ENCODE measurements around the gene LRRC61. TPM values are rescaled to one million over a fixed set of nuclear protein-coding genes. Genes with fewer than 3 reads are reported as not detected.
A peak's percentile ranks its signal among the peaks of the same experiment; 100 is the strongest.

Gene LRRC61
- total RNA-seq, 1 experiment from 2014 or later = 35.8 TPM

DNA sequence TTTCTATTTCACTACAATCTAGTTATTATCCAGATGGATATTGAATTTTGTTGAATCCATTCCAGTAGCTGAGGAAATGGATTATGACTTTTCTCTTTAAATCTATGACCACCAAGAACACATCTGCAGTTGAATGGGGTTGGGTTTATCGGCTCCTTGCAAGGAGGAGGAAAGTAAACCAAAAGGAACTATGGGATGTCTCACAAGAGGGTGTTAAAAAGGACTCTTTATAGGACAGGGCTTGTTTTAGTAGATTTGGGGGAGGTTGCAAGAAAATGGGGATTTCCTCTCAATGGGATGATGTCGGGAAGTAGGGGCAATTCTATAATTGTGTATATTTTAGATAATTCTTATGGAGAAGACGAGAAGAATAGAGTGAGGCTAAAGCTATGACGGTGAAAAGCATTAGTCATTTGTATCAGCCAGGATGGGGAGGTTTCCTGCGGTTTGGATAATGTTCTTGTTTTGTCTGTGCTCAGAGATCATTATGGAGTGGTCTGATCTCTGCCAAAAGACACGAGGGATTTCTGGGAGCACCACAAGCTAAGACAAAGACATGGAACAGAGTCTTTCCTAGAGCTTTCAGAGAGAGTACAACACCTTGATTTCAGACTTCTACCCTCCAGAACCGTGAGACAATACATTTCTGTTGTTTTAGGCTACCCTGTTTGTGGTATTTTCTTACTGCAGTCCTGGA lies 5.3 kb upstream of the LRRC61 start:
- intact Hi-C loops (cut with micrococcal nuclease; ENCODE audit: unreplicated experiment) = no loop called here
- BruUV-seq (replicated peaks) = no TSS peak
- DNase-seq = no peak
- no peaks in the 10 kb centered on the region for H3K36me3 ChIP-seq (ENCODE audit: control insufficient read depth, insufficient read depth, low read length)
- Mint-ChIP-seq H3K27ac (ENCODE audit: unreplicated experiment) (no peak overlapping the region), H3K4me1 (ENCODE audit: low read depth, unreplicated experiment) (peaks cover 11% of the 10 kb centered on the region), H3K4me3 (ENCODE audit: unreplicated experiment) (no peak overlapping the region), H3K27me3 (ENCODE audit: insufficient read depth, unreplicated experiment) (no peaks in the 10 kb centered on the region), H3K9me3 (ENCODE audit: unreplicated experiment) (no peaks in the 10 kb centered on the region), H3K36me3 (ENCODE audit: insufficient read depth, unreplicated experiment) (peaks cover 24% of the 10 kb centered on the region)
- ChIA-PET CTCF (no interaction called here), POLR2A (no interaction called here)
- peaks cover 33% of the 10 kb centered on the region for H3K4me1 ChIP-seq
- no peaks in the 10 kb centered on the region for H3K27me3 ChIP-seq (replicated peaks; ENCODE audit: control insufficient read depth, insufficient read depth, low read length)
- no peak overlapping the region for H3K4me3 ChIP-seq (ENCODE audit: low read depth, low read length)
- TF ChIP-seq, protein P1, sequence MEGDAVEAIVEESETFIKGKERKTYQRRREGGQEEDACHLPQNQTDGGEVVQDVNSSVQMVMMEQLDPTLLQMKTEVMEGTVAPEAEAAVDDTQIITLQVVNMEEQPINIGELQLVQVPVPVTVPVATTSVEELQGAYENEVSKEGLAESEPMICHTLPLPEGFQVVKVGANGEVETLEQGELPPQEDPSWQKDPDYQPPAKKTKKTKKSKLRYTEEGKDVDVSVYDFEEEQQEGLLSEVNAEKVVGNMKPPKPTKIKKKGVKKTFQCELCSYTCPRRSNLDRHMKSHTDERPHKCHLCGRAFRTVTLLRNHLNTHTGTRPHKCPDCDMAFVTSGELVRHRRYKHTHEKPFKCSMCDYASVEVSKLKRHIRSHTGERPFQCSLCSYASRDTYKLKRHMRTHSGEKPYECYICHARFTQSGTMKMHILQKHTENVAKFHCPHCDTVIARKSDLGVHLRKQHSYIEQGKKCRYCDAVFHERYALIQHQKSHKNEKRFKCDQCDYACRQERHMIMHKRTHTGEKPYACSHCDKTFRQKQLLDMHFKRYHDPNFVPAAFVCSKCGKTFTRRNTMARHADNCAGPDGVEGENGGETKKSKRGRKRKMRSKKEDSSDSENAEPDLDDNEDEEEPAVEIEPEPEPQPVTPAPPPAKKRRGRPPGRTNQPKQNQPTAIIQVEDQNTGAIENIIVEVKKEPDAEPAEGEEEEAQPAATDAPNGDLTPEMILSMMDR (IDR thresholded peaks at IDR 0.05; ENCODE audit: insufficient read depth in 1 of 2, low read depth in 1 of 2, low read length in 1 of 2, severe bottlenecking in 1 of 2, unreplicated experiment in 1 of 2) = no peak
- H3K9me3 ChIP-seq = no peaks in the 10 kb centered on the region

DNA sequence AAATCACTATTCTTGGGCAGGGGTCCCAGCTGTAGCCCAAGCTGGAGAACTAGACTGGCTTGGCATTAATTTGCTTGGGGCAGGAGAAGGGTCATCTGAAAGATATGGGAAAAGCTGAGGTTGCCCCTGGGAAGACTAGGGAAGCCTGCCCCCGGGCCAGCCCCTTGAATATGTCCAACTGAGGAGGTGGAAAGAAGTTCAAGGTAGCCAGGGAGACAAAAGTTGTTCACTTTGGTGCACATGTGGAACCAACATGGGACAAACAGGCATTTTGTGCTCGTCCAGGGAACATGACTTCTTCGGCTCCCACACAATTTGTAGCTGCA lies 1.4 kb upstream of the LRRC61 start:
- no peaks in the 10 kb centered on the region for H3K27me3 ChIP-seq (replicated peaks; ENCODE audit: control insufficient read depth, insufficient read depth, low read length)
- intact Hi-C loops (cut with micrococcal nuclease; ENCODE audit: unreplicated experiment) = loop anchor here (2.0 kb wide), 2 partner anchors 35 to 57 kb away; partner anchors contain the start of gene ZNF775
- peaks cover 6% of the 10 kb centered on the region for H3K36me3 ChIP-seq (ENCODE audit: control insufficient read depth, insufficient read depth, low read length)
- Mint-ChIP-seq H3K4me1 (ENCODE audit: low read depth, unreplicated experiment) (peaks cover 19% of the 10 kb centered on the region), H3K27ac (ENCODE audit: unreplicated experiment) (peak overlapping the region; percentile 92), H3K9me3 (ENCODE audit: unreplicated experiment) (no peaks in the 10 kb centered on the region), H3K36me3 (ENCODE audit: insufficient read depth, unreplicated experiment) (peaks cover 60% of the 10 kb centered on the region), H3K4me3 (ENCODE audit: unreplicated experiment) (peak overlapping the region; percentile 95), H3K27me3 (ENCODE audit: insufficient read depth, unreplicated experiment) (no peaks in the 10 kb centered on the region)
- TF ChIP-seq, protein P1 (IDR thresholded peaks at IDR 0.05; ENCODE audit: insufficient read depth in 1 of 2, low read depth in 1 of 2, low read length in 1 of 2, severe bottlenecking in 1 of 2, unreplicated experiment in 1 of 2) = no peak
- CTCF ChIA-PET = no interaction called here
- BruUV-seq (replicated peaks) = no TSS peak
- peak overlapping the region; percentile 93 for H3K4me3 ChIP-seq (ENCODE audit: low read depth, low read length)
- H3K9me3 ChIP-seq = no peaks in the 10 kb centered on the region
- H3K4me1 ChIP-seq = peaks cover 29% of the 10 kb centered on the region
- DNase-seq = no peak
- POLR2A ChIA-PET = no interaction called here

DNA sequence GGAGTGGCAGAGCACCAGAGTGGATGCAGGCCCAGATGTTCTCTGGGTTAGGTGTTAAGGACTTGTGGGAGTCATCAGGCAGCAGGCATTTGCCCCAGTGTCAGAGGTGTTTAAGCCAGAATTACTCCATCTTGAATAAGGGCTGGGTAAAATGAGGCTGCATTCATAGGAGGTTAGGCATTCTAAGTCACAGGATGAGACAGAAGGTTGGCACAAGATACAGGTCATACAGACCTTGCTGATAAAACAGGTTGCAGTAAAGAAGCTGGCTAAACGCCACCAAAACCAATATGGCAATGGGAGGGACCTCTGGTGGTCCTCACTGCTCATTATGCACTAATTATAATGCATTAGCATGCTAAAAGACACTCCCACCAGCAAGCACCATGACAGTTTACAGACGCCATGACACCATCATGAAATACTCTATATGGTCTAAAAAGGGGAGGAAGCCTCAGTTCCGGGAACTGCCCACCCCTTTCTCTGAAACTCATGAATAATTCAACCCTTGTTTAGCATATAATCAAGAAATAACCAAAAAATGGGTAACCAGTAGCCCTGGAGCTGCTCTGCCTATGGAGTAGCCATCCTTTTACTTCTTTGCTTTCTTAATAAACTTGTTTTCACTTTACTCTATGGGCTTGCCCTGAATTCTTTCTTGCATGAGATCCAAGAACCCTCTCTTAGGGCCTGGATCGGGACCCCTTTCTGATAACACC lies 882 bp upstream of the LRRC61 start:
- ChIA-PET POLR2A (no interaction called here), CTCF (no interaction called here)
- Histone ChIP-seq H3K27me3 (replicated peaks; ENCODE audit: control insufficient read depth, insufficient read depth, low read length) (no peaks in the 10 kb centered on the region), H3K4me3 (ENCODE audit: low read depth, low read length) (peak overlapping the region; percentile 93), H3K4me1 (peaks cover 27% of the 10 kb centered on the region), H3K36me3 (ENCODE audit: control insufficient read depth, insufficient read depth, low read length) (peaks cover 9% of the 10 kb centered on the region), H3K9me3 (no peaks in the 10 kb centered on the region)
- peak overlapping the region; percentile 92 for H3K27ac Mint-ChIP-seq (ENCODE audit: unreplicated experiment)
- no peaks in the 10 kb centered on the region for H3K27me3 Mint-ChIP-seq (ENCODE audit: insufficient read depth, unreplicated experiment)
- H3K9me3 Mint-ChIP-seq (ENCODE audit: unreplicated experiment) = no peaks in the 10 kb centered on the region
- peaks cover 19% of the 10 kb centered on the region for H3K4me1 Mint-ChIP-seq (ENCODE audit: low read depth, unreplicated experiment)
- peak overlapping the region; percentile 95 for H3K4me3 Mint-ChIP-seq (ENCODE audit: unreplicated experiment)
- no peak for DNase-seq
- BruUV-seq (replicated peaks) = TSS peak; percentile 64
- TF ChIP-seq, protein P1 (IDR thresholded peaks at IDR 0.05; ENCODE audit: insufficient read depth in 1 of 2, low read depth in 1 of 2, low read length in 1 of 2, severe bottlenecking in 1 of 2, unreplicated experiment in 1 of 2) = no peak
- intact Hi-C loops (cut with micrococcal nuclease; ENCODE audit: unreplicated experiment) = loop anchor here (2.0 kb wide), 2 partner anchors 35 to 57 kb away; partner anchors contain the start of gene ZNF775
- H3K36me3 Mint-ChIP-seq (ENCODE audit: insufficient read depth, unreplicated experiment) = peaks cover 66% of the 10 kb centered on the region

Data from Caco-2 (cell line).